Chondrocyte (in vitro differentiated cells): ENCODE results near the gene BNC2. TPM values are rescaled to one million over a fixed set of nuclear protein-coding genes. Genes with fewer than 3 reads are reported as not detected.

ENCODE experiments used
- DNase-seq: peaks from one replicate; pipeline ENCODE4 v3.0.0; 2021; ENCODE audit warnings: mixed read lengths, low spot score
- H3K27ac Mint-ChIP-seq: one replicate; pipeline ENCODE4 v1.8.0; 2021; ENCODE audit warnings: mild to moderate bottlenecking, moderate library complexity, mixed read lengths; ENCODE audit not compliant: unreplicated experiment
- H3K27me3 Mint-ChIP-seq: 2 replicates; pipeline ENCODE4 v1.8.0; 2021; ENCODE audit warnings: low read depth, mixed read lengths
- H3K36me3 Mint-ChIP-seq: 2 replicates; pipeline ENCODE4 v1.8.0; 2021; ENCODE audit warnings: low read depth, mixed read lengths
- H3K4me1 Mint-ChIP-seq: 2 replicates; pipeline ENCODE4 v1.8.0; 2021; ENCODE audit warnings: low read depth, mild to moderate bottlenecking, mixed read lengths
- H3K4me3 Mint-ChIP-seq: one replicate; pipeline ENCODE4 v1.8.0; 2021; ENCODE audit warnings: mild to moderate bottlenecking, moderate library complexity, mixed read lengths; ENCODE audit not compliant: unreplicated experiment
- H3K9me3 Mint-ChIP-seq: 2 replicates; pipeline ENCODE4 v1.8.0; 2021; ENCODE audit warnings: low read depth, mixed read lengths
- total RNA-seq: library from RNA; stranded (reverse); gene quantifications from 3 replicates; pipeline ENCODE4 v1.2.1, GENCODE V29; 2021
- TF ChIP-seq, protein P1 (sequence below): fragments of 200-600 bp; sonication (generic); IDR thresholded peaks from 2 replicates; pipeline ENCODE4 v1.5.0; 2021; ENCODE audit warnings: antibody characterized with exemption, mild to moderate bottlenecking, moderate library complexity

Gene BNC2
- total RNA-seq, 1 donor from 2014 or later: 17.8 TPM

DNA sequence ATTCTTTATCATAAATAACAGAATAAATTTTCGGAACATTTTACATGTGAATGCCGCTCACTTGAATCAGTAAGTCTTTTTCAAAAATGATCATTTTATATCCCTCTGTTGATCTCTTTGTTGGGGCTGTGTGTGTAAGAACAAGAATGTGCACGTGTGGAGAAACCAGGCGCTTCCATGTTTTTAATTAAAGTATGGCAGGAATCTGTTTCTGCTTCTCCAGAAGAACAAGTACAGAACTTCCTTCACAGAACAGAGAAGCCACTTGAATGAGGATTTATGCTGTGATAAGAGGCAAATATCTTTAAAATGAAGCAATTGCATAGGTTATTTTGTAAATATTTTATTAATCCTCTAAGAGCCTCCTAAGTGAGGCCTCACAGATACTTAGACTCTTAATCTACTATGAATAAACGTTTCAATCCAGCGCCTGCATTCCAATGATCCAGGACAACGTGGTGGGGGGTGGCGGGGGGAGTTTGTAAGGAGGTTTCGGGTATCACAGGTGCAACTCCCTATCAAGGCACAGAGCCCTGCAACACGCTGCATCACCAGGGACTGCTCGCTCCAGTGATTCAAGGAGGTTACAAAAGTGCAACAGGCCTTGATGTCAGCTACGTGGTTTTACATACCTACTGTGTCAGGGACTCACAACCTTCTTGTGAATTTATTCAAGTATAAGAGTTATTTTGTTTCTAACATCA is 409.2 kb downstream of the BNC2 start:
- H3K27ac Mint-ChIP-seq: no peak overlapping the region
- no peaks in the 10 kb centered on the region for H3K27me3 Mint-ChIP-seq
- TF ChIP-seq, protein P1, sequence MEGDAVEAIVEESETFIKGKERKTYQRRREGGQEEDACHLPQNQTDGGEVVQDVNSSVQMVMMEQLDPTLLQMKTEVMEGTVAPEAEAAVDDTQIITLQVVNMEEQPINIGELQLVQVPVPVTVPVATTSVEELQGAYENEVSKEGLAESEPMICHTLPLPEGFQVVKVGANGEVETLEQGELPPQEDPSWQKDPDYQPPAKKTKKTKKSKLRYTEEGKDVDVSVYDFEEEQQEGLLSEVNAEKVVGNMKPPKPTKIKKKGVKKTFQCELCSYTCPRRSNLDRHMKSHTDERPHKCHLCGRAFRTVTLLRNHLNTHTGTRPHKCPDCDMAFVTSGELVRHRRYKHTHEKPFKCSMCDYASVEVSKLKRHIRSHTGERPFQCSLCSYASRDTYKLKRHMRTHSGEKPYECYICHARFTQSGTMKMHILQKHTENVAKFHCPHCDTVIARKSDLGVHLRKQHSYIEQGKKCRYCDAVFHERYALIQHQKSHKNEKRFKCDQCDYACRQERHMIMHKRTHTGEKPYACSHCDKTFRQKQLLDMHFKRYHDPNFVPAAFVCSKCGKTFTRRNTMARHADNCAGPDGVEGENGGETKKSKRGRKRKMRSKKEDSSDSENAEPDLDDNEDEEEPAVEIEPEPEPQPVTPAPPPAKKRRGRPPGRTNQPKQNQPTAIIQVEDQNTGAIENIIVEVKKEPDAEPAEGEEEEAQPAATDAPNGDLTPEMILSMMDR: no peak
- H3K4me1 Mint-ChIP-seq: peaks cover 17% of the 10 kb centered on the region
- no peaks in the 10 kb centered on the region for H3K36me3 Mint-ChIP-seq
- H3K9me3 Mint-ChIP-seq: no peaks in the 10 kb centered on the region
- H3K4me3 Mint-ChIP-seq: no peak overlapping the region
- no peak for DNase-seq

- no peak overlapping the region for H3K27ac Mint-ChIP-seq
Measured at GRCh38 chr9:16460696-16461095, 409.8 kb downstream of the BNC2 start.

GRCh38 chr9:16459421-16460148 is 410.9 kb downstream of the BNC2 start:
- Mint-ChIP-seq H3K4me3 (no peak overlapping the region), H3K27me3 (no peaks in the 10 kb centered on the region), H3K9me3 (no peaks in the 10 kb centered on the region), H3K36me3 (no peaks in the 10 kb centered on the region), H3K27ac (peak overlapping the region; percentile 36), H3K4me1 (peaks cover 19% of the 10 kb centered on the region)
- TF ChIP-seq, protein P1: no peak
- DNase-seq: no peak

More at GRCh38 chr9:16460696-16461095, 409.8 kb downstream of the BNC2 start:
- TF ChIP-seq, protein P1: no peak
- Mint-ChIP-seq H3K27me3 (no peaks in the 10 kb centered on the region), H3K36me3 (no peaks in the 10 kb centered on the region), H3K4me3 (no peak overlapping the region), H3K9me3 (no peaks in the 10 kb centered on the region), H3K4me1 (peaks cover 19% of the 10 kb centered on the region)
- DNase-seq: no peak

DNA sequence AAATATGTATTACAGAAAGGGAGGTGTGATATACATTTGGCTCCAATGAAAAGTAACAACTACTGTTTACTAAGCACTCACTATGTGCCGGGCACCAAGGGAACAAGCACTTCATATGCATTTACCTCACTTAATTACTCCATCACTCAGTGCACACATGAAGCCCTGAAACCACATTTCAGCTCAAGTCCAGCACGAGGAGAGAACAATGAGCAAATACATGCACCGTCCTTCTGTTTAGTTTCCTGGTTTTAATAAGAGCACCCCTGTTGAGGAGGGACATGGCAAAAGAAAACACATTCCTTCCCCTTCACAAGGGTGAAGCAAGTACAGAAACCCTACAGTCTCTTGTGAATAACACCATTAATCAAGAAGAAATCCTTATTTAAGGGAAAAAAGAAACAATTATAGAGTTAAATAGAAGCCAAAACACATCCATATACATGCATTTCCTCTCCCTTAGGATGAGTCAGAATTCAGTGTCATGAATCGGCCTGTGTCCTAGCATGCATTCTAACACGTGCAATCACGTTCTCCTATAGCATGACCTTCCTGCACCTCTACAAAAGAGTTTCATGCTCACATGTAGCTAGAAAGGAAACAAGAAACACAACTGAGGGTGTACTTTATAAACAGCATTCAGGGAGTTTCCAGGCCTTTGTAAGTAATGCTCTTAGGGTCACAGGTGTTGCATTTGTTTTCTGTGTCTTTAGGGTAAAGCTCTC is 411.6 kb downstream of the BNC2 start:
- no peaks in the 10 kb centered on the region for H3K27me3 Mint-ChIP-seq
- H3K9me3 Mint-ChIP-seq: no peaks in the 10 kb centered on the region
- H3K4me1 Mint-ChIP-seq: peaks cover 19% of the 10 kb centered on the region
- no peaks in the 10 kb centered on the region for H3K36me3 Mint-ChIP-seq
- H3K4me3 Mint-ChIP-seq: no peak overlapping the region
- TF ChIP-seq, protein P1: no peak
- DNase-seq: no peak
- peak overlapping the region; percentile 36 for H3K27ac Mint-ChIP-seq

DNA sequence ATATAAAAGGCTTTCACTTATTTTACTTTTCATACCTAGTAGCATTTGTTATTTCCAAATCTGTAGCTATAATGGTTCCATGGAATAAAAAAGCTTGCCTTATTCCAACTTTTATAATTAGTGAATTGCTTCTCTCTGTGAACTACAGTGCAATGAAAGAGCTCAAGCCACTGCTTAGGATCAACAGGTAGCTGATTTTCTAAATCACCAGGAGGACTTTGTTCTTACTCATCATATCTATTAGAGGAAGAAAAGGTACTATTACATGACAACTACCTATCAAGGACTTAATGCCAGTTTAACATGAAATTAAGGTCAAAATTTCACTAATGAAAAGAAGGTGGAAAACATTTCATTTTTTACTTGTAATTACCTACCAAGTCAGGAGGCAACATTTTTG is 414.6 kb downstream of the BNC2 start:
- DNase-seq: no peak
- TF ChIP-seq, protein P1: no peak
- no peaks in the 10 kb centered on the region for H3K36me3 Mint-ChIP-seq
- no peak overlapping the region for H3K27ac Mint-ChIP-seq
- H3K9me3 Mint-ChIP-seq: no peaks in the 10 kb centered on the region
- peaks cover 16% of the 10 kb centered on the region for H3K4me1 Mint-ChIP-seq
- H3K27me3 Mint-ChIP-seq: no peaks in the 10 kb centered on the region
- no peak overlapping the region for H3K4me3 Mint-ChIP-seq
